GM12892 (cell line): ENCODE results near the gene SPNS1.
A peak's percentile ranks its signal among the peaks of the same experiment; 100 is the strongest.

Experiments used
- POLR2AphosphoS5 ChIP-seq: IDR thresholded peaks from 2 replicates; pipeline ENCODE4 v1.6.1; 2011; ENCODE audit warnings: low read depth, low read length, control low read depth
- TAF1 ChIP-seq: IDR thresholded peaks from 2 replicates; pipeline ENCODE4 v1.6.1; 2011; ENCODE audit warnings: low read depth, mild to moderate bottlenecking, control low read depth, low read length, borderline replicate concordance

DNA sequence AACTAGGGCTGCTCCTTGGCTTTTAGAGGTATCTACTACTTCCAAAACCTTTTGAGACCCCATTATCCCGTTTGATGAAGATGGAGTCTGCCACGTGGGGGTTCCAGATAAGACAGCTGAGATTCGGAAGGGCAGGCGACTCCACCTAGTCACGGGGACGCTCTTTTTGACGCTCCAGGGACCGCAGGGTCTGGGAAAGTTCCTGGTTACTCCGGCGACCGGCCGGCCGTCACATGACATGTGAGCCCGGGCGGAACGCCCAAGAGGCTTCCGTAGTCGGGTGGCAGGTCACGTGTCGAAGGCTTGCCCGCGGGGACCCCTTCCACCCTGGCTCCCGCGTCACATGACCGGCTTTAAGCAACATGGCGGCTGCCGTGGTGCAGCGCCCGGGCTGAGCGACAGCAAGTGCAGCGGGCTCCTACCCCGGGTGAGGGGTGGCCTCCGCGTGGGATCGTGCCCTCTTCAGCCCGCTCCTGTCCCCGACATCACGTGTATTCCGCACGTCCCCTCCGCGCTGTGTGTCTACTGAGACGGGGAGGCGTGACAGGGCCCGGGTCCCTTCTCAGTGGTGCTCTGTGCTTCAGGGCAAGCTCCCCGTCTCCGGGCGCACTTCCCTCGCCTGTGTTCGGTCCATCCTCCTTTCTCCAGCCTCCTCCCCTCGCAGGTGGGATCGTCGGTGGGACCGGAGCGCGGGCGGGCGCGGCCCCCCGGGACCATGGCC, at the start of gene SPNS1:
- peak; percentile 86 for TF ChIP-seq TAF1
- 0 out of 2 replicates have a peak, but pooled peaks have one; percentile 46 for TF ChIP-seq POLR2AphosphoS5
